ENCODE measurements around the gene PRAMEF13.
"Not testable (repeated sequence)": the region's sequence is repeated elsewhere in the genome, so short reads cannot be mapped to it uniquely, and the experiment has no call there.

- not testable (repeated sequence) for TF ChIP-seq CTCF, POLR2A (IDR thresholded peaks at IDR 0.05)
Observed at GRCh38 chr1:13247122-13247521, 45.9 kb upstream of the PRAMEF13 start.

Measured in lower leg skin (tissue), 3 donors.